ENCODE data around the gene COL18A1.

Gene COL18A1

DNA sequence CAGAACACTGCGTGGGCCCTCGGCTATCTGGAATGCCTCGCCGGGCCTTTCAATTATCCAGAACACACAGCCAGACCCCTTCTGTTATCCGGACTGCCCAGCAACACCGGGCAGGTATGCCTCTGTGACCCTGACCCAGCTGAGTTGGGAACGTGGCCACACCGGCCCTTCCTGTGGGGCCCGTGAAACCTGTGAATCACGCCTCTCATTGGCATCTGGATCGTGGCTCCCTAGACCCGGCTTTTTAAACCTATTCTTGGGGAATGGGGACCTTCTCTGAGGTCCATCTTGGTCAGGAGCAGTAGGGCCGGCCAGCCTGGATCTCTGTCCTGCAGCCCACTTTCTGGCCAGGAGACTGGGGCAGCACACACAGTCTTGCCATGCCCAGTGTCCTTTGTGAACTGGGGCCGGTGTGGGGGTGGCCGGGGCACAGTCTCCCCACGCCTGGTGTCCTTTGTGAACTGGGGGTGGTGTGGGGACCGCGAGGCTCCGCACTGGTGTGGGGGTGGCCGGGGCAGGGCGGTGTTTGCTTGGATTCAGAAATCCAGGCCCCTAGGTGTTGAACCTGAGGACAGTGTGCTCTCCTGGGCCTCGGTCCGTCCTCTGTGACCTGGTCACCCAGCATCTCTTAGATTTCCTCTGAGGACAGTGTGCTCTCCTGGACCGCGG is 11.1 kb downstream of the COL18A1 start:
- no peaks in the 10 kb centered on the region for H3K79me2 ChIP-seq (ENCODE audit: insufficient read depth, low read length)
- no peak for TF ChIP-seq CTCF (IDR thresholded peaks at IDR 0.05; ENCODE audit: borderline replicate concordance, extremely low read depth, low read length, poor library complexity, severe bottlenecking)
- TF ChIP-seq EZH2 (IDR thresholded peaks at IDR 0.05; ENCODE audit: borderline replicate concordance, low read depth, low read length, severe bottlenecking): no peak

GRCh38 chr21:45416620-45417019 is 11.7 kb downstream of the COL18A1 start:
- Histone ChIP-seq H3K9ac (ENCODE audit: low read depth, low read length) (no peak overlapping the region), H2AFZ (ENCODE audit: low read depth, low read length) (no peak overlapping the region), H3K27ac (ENCODE audit: low read length) (no peak overlapping the region), H3K4me1 (ENCODE audit: insufficient read depth, low read length) (no peaks in the 10 kb centered on the region), H3K79me2 (ENCODE audit: insufficient read depth, low read length) (no peaks in the 10 kb centered on the region), H3K4me2 (ENCODE audit: insufficient read depth, low read length) (no peak overlapping the region), H4K20me1 (ENCODE audit: insufficient read depth, low read length) (no peaks in the 10 kb centered on the region; the same call in 1 of the 2 replicates), H3K9me3 (ENCODE audit: insufficient read depth, low read length, severe bottlenecking) (no peaks in the 10 kb centered on the region), H3K27me3 (ENCODE audit: insufficient read depth, low read length, poor library complexity) (no peaks in the 10 kb centered on the region), H3K4me3 (ENCODE audit: low read depth in 1 of 2, low read length in 2 of 2) (no peak overlapping the region), H3K36me3 (ENCODE audit: insufficient read depth, low read length) (no peaks in the 10 kb centered on the region)
- ATAC-seq (ENCODE audit: insufficient read depth, low read depth) (no peak), DNase-seq (no peak)
- TF ChIP-seq CTCF (IDR thresholded peaks at IDR 0.05; ENCODE audit: borderline replicate concordance, extremely low read depth, low read length, poor library complexity, severe bottlenecking) (no peak), EZH2 (IDR thresholded peaks at IDR 0.05; ENCODE audit: borderline replicate concordance, low read depth, low read length, severe bottlenecking) (no peak)

More for the DNA sequence above, 11.1 kb downstream of the COL18A1 start:
- H3K27ac ChIP-seq (ENCODE audit: low read length): no peak overlapping the region
- no peaks in the 10 kb centered on the region for H3K4me1 ChIP-seq (ENCODE audit: insufficient read depth, low read length)
- no peaks in the 10 kb centered on the region; the same call in 1 of the 2 replicates for H4K20me1 ChIP-seq (ENCODE audit: insufficient read depth, low read length)
- H3K4me3 ChIP-seq (ENCODE audit: low read depth in 1 of 2, low read length in 2 of 2): no peak overlapping the region
- H2AFZ ChIP-seq (ENCODE audit: low read depth, low read length): no peak overlapping the region
- no peaks in the 10 kb centered on the region for H3K36me3 ChIP-seq (ENCODE audit: insufficient read depth, low read length)
- H3K27me3 ChIP-seq (ENCODE audit: insufficient read depth, low read length, poor library complexity): no peaks in the 10 kb centered on the region
- DNase-seq (no peak), ATAC-seq (ENCODE audit: insufficient read depth, low read depth) (no peak)
- H3K9me3 ChIP-seq (ENCODE audit: insufficient read depth, low read length, severe bottlenecking): no peaks in the 10 kb centered on the region
- no peak overlapping the region for H3K4me2 ChIP-seq (ENCODE audit: insufficient read depth, low read length)
- no peak overlapping the region for H3K9ac ChIP-seq (ENCODE audit: low read depth, low read length)

DNA sequence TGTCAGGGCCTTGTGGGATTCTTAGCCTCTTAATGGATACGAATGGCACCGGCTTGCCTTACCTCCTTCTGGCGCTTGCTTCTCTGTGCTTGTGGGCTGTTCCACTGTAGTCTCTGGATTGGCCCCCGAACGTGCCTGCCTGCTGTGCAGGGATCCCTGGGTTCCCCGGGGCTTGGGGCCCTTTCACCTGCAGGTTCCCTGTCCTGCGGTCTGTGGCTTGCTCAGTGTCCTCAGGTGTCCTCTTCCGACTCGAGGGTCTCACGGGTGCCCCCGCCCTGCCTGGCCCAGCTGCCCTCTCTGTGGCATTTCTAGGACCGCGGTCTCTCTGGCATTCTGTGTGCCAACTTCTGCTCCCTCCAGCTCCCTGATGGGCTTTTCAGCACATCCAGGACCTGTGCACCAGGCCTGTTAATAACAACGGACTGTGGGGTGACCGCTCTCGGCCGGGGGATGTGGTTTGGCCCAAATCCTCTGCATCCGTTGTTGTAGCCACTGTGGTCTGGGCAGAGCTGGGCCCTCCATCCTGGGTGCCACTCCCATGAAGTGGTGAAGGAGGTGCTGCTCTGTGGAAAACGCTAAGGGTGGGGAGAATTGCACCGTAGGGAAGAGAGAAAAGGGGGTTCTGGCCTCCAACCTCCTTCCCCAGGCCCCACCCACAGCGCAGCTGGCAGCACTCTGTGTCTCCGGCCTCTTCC is 12.4 kb downstream of the COL18A1 start:
- ATAC-seq (ENCODE audit: insufficient read depth, low read depth): no peak
- no peak overlapping the region for H3K4me3 ChIP-seq (ENCODE audit: low read depth in 1 of 2, low read length in 2 of 2)
- no peak overlapping the region for H3K27ac ChIP-seq (ENCODE audit: low read length)
- H3K79me2 ChIP-seq (ENCODE audit: insufficient read depth, low read length): no peaks in the 10 kb centered on the region
- no peak for DNase-seq
- TF ChIP-seq CTCF (IDR thresholded peaks at IDR 0.05; ENCODE audit: borderline replicate concordance, extremely low read depth, low read length, poor library complexity, severe bottlenecking): no peak
- TF ChIP-seq EZH2 (IDR thresholded peaks at IDR 0.05; ENCODE audit: borderline replicate concordance, low read depth, low read length, severe bottlenecking): no peak
- no peaks in the 10 kb centered on the region for H3K27me3 ChIP-seq (ENCODE audit: insufficient read depth, low read length, poor library complexity)
- no peaks in the 10 kb centered on the region for H3K4me1 ChIP-seq (ENCODE audit: insufficient read depth, low read length)
- no peak overlapping the region for H3K4me2 ChIP-seq (ENCODE audit: insufficient read depth, low read length)
- H2AFZ ChIP-seq (ENCODE audit: low read depth, low read length): no peak overlapping the region
- no peaks in the 10 kb centered on the region for H3K9me3 ChIP-seq (ENCODE audit: insufficient read depth, low read length, severe bottlenecking)
- no peaks in the 10 kb centered on the region for H3K36me3 ChIP-seq (ENCODE audit: insufficient read depth, low read length)
- H3K9ac ChIP-seq (ENCODE audit: low read depth, low read length): no peak overlapping the region
- H4K20me1 ChIP-seq (ENCODE audit: insufficient read depth, low read length): peaks cover 4% of the 10 kb centered on the region; the same call in 1 of the 2 replicates
